ENCODE results near the gene RSRC1.
A peak's percentile ranks its signal among the peaks of the same experiment; 100 is the strongest.

RSRC1 gene

DNA sequence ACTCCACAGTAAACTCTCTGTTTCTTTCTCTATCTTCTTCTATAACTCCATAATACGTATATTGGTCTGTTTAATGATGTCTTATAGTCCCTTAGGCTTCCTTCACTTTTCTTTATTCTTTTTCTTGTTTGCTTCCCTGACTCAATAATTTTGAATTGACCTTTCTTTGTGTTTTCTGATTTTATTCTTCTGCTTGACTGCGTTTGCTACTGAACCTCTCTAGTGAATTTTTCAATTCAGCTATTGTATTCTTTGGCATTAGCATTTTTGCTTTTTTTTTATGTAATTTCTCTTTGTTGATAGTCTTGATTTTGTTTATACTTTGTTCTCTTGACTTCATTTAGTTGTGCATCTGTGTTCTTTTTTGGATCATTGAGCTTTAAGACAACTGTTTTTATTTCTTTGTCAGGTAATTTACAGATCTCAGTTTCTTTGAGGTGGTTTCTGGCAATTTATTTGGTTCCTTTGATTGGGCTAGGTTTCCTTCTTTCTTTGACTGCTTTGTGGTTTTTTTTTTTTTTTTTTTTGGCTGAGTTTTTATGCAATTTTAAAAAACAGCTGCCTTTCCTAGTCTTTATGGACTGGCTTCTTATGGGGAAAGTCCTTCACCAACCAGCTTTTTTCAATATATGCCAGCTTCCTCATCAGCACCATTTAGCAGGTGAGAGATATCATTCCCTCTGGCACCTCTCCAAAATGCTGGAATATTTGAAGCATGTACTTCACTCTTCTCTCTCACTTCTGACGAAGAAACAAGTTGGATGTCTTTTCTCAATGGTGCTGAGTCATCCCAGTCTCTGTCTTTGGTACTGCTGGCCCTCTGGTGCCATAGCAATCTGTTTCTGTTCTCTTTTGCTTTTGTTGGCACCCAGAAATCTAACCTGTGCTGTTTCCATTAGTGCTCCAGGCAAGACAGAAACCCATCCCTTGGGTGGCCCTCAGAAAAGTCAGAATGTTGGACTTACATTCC, 17.6 kb downstream of the RSRC1 start:
- H3K27ac ChIP-seq = no peak overlapping the region
- ChIA-PET POLR2A (ENCODE audit: low non-redundant PET) (no interaction called here), CTCF (no interaction called here)
- TF ChIP-seq, protein P1, sequence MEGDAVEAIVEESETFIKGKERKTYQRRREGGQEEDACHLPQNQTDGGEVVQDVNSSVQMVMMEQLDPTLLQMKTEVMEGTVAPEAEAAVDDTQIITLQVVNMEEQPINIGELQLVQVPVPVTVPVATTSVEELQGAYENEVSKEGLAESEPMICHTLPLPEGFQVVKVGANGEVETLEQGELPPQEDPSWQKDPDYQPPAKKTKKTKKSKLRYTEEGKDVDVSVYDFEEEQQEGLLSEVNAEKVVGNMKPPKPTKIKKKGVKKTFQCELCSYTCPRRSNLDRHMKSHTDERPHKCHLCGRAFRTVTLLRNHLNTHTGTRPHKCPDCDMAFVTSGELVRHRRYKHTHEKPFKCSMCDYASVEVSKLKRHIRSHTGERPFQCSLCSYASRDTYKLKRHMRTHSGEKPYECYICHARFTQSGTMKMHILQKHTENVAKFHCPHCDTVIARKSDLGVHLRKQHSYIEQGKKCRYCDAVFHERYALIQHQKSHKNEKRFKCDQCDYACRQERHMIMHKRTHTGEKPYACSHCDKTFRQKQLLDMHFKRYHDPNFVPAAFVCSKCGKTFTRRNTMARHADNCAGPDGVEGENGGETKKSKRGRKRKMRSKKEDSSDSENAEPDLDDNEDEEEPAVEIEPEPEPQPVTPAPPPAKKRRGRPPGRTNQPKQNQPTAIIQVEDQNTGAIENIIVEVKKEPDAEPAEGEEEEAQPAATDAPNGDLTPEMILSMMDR (conservative IDR thresholded peaks at IDR 0.05; ENCODE audit: low read depth) = no peak
- DNase-seq (ENCODE audit: low spot score) = peak; percentile 36

DNA sequence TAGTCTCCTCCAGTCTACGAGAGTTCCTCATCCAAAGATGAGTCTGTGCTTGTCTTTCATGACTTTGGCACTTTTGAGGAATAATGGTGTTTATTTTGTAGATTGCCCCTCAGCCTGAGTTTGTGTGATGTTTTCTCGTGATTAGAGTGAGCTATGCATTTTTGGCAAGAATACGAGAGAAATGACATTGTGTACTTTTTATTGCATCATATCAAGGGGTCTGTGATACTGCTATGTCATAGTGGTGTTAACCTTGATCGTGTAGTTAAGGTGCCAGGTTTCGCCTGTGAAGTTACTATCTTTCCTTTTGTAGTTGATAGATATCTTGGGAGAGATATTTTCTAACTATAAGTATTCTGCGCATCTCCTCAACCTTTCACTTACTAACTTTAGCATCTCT, 18.9 kb downstream of the RSRC1 start:
- CTCF ChIA-PET = no interaction called here
- POLR2A ChIA-PET (ENCODE audit: low non-redundant PET) = no interaction called here
- TF ChIP-seq, protein P1 (conservative IDR thresholded peaks at IDR 0.05; ENCODE audit: low read depth) = no peak
- DNase-seq (ENCODE audit: low spot score) = no peak
- no peak overlapping the region for H3K27ac ChIP-seq

DNA sequence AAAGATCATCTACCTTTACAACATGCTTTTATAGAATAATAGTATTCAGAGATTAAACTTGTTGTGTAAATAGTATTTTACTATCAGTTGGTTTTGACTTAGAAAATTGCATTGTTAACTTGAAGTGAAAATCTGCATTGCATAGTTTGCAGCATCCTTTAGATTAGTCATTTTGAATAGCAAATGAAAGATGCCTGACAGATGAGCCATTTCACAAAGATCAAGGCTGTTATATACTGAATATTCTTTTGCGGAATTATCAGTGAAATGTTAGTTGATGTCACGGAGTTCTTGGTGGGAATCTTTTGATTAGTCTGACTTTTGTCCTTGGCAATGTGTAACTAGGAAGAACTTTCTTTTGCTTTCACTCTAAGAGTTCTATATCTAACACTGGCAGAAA, 24.5 kb downstream of the RSRC1 start:
- DNase-seq (ENCODE audit: low spot score) = no peak
- ChIA-PET POLR2A (ENCODE audit: low non-redundant PET) (no interaction called here), CTCF (no interaction called here)
- TF ChIP-seq, protein P1 (conservative IDR thresholded peaks at IDR 0.05; ENCODE audit: low read depth) = no peak
- H3K27ac ChIP-seq = no peak overlapping the region

DNA sequence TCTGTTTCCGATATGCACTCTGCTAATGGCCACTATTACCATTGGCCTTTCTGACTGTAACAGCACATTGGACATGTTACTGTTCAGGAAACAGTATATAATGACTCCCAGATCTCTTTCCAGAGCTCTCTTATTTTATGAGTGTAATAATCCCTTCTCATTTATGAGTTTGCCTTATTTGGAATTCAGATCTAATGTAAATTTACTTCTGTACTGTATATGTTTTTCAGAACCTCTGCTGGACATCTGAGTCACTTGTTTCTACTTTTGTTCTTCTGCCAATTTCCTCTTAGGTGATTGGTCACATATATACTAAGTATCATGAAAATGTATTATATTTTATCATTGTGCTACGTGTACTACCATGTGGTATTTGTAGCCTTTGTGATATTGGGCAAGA, 30.5 kb downstream of the RSRC1 start:
- no peak overlapping the region for H3K27ac ChIP-seq
- TF ChIP-seq, protein P1 (conservative IDR thresholded peaks at IDR 0.05; ENCODE audit: low read depth) = no peak
- CTCF ChIA-PET = no interaction called here
- POLR2A ChIA-PET (ENCODE audit: low non-redundant PET) = no interaction called here
- no peak for DNase-seq (ENCODE audit: low spot score)

DNA sequence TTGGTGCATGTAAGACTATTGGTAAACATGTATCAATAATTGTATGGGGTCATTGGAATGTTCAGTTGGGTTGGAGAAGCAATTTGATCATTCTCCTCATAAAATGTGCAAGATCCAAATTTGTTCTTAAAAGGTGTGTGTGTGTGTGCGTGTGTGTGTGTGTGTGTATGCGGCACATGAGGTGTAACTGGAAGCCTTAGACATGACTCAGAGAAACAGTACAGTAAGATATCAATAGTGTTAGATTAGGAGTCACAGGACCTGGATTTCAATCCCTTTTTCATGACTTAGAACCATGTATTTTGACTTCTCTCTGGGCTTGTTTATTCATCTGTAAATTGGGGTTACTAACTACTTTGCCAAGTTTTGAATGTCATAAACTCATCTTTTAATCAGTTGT, 38.3 kb downstream of the RSRC1 start:
- ChIA-PET CTCF (no interaction called here), POLR2A (ENCODE audit: low non-redundant PET) (no interaction called here)
- TF ChIP-seq, protein P1 (conservative IDR thresholded peaks at IDR 0.05; ENCODE audit: low read depth) = no peak
- no peak overlapping the region for H3K27ac ChIP-seq
- no peak for DNase-seq (ENCODE audit: low spot score)

DNA sequence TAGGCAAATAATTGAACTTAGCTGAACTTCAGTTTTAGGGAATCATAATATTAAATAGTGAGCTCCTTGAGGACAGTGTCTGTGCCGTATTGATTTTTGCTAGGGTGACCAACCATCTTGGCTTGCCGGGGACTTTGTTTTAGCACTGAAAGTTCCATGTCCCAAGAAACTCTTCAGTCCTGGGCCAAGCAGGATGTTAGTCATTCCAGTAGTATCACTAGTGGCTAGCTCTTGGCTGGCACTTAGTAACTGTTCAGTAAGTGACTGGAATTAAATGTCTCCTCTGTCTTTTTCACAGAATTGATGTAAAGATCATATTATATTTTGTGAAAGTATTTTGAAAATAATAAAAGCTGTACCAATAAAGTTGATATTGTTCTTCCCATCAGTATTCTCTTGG, 42.3 kb downstream of the RSRC1 start:
- POLR2A ChIA-PET (ENCODE audit: low non-redundant PET) = no interaction called here
- H3K27ac ChIP-seq = no peak overlapping the region
- TF ChIP-seq, protein P1 (conservative IDR thresholded peaks at IDR 0.05; ENCODE audit: low read depth) = no peak
- no peak for DNase-seq (ENCODE audit: low spot score)
- CTCF ChIA-PET = interaction anchor here (0.6 to 0.8 kb wide), 2 partner anchors 209 to 340 kb away, joined by 3 read pairs; no protein-coding TSS in a partner anchor

Data from RWPE1 (cell line).